ENCODE data around the gene INPP5A.

Gene INPP5A

DNA sequence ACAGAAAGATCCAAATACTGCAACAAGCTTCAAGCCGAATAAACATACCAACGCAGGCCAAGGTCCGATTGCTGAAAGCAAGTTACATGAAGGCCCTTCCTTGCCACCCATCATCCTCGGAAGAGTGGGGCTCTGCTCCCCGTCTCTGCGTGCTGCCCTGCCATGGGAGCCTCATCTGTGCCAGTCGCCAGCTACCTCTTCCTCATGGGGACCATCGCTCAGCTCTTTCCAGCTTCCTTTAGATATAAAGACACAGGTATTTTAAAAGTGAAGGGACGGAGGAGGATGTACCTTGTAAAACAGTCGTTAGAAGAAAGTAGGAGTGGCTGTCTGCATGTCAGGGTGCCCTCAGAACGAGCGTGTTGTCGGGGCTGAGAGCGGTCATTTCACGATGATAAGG is 114.9 kb downstream of the INPP5A start:
- H3K9me3 ChIP-seq (replicated peaks; ENCODE audit: insufficient read depth, low read length), result no peaks in the 10 kb centered on the region
- H4K20me1 ChIP-seq (ENCODE audit: insufficient read depth, low read length), result no peaks in the 10 kb centered on the region
- no peaks in the 10 kb centered on the region for H3F3A ChIP-seq (ENCODE audit: insufficient read depth, low read length)
- no peak overlapping the region for H3K27ac ChIP-seq (ENCODE audit: low read length)
- no peak for DNase-seq
- H3K4me2 ChIP-seq (ENCODE audit: low read depth, low read length), result no peak overlapping the region
- H3K4me1 ChIP-seq (ENCODE audit: low read length), result no peaks in the 10 kb centered on the region
- no peaks in the 10 kb centered on the region for H3K36me3 ChIP-seq (replicated peaks; ENCODE audit: insufficient read depth, low read length)
- H3K9me2 ChIP-seq (replicated peaks; ENCODE audit: insufficient read depth, low read length), result no peaks in the 10 kb centered on the region
- no peak overlapping the region for H2AFZ ChIP-seq (ENCODE audit: low read length)
- no peak overlapping the region for H3K4me3 ChIP-seq (ENCODE audit: low read length)
- TF ChIP-seq EZH2 (optimal IDR thresholded peaks at IDR 0.05; ENCODE audit: low read depth, low read length), result no peak
- TF ChIP-seq, protein P1, sequence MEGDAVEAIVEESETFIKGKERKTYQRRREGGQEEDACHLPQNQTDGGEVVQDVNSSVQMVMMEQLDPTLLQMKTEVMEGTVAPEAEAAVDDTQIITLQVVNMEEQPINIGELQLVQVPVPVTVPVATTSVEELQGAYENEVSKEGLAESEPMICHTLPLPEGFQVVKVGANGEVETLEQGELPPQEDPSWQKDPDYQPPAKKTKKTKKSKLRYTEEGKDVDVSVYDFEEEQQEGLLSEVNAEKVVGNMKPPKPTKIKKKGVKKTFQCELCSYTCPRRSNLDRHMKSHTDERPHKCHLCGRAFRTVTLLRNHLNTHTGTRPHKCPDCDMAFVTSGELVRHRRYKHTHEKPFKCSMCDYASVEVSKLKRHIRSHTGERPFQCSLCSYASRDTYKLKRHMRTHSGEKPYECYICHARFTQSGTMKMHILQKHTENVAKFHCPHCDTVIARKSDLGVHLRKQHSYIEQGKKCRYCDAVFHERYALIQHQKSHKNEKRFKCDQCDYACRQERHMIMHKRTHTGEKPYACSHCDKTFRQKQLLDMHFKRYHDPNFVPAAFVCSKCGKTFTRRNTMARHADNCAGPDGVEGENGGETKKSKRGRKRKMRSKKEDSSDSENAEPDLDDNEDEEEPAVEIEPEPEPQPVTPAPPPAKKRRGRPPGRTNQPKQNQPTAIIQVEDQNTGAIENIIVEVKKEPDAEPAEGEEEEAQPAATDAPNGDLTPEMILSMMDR (IDR thresholded peaks at IDR 0.05; ENCODE audit: low read length), result no peak
- TF ChIP-seq EZH2phosphoT487 (IDR thresholded peaks at IDR 0.05; ENCODE audit: low read length), result no peak
- H3K9ac ChIP-seq (ENCODE audit: low read length), result no peak overlapping the region
- H3K79me2 ChIP-seq (ENCODE audit: low read length), result no peaks in the 10 kb centered on the region
- no peaks in the 10 kb centered on the region; the same call in 1 of the 2 replicates for H3K27me3 ChIP-seq (replicated peaks; ENCODE audit: insufficient read depth, low read length)

DNA sequence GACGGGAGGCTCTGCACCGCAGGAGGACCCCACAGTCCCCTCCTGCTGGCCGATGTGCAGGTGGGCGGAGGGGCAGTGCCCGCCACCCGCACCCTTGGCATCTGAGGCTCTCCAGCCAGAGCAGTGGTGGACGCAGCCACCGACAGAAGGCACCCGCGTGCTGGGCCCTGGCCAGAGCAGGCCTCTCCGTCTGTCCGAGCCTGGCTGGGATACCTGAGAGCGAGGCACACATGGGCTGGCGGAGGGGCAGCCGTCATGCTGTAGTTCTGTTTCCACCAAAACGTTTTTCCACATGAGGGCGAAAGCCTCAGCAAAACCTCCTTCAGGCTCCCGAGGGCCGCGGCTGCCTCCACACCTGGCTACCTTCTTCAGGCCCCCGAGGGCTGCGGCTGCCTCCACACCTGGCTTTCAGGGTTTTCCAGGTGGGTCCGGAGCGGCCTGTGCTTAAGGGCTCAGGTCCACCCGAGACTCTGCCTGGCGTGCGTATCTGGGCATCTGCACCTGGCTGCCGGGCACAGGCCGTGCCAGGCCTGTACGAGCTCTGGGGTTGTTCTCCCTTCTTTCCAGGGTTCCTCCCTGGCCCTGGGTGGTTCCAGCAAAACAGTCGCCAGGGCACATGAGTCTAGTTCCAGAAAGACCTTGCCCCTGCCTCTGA is 115.5 kb downstream of the INPP5A start:
- Histone ChIP-seq H3K4me3 (ENCODE audit: low read length) (no peak overlapping the region), H3F3A (ENCODE audit: insufficient read depth, low read length) (no peaks in the 10 kb centered on the region), H3K9me3 (replicated peaks; ENCODE audit: insufficient read depth, low read length) (no peaks in the 10 kb centered on the region), H3K9me2 (replicated peaks; ENCODE audit: insufficient read depth, low read length) (no peaks in the 10 kb centered on the region), H3K79me2 (ENCODE audit: low read length) (no peaks in the 10 kb centered on the region), H3K4me1 (ENCODE audit: low read length) (no peaks in the 10 kb centered on the region), H4K20me1 (ENCODE audit: insufficient read depth, low read length) (no peaks in the 10 kb centered on the region), H2AFZ (ENCODE audit: low read length) (no peak overlapping the region), H3K4me2 (ENCODE audit: low read depth, low read length) (no peak overlapping the region), H3K36me3 (replicated peaks; ENCODE audit: insufficient read depth, low read length) (no peaks in the 10 kb centered on the region), H3K9ac (ENCODE audit: low read length) (no peak overlapping the region), H3K27me3 (replicated peaks; ENCODE audit: insufficient read depth, low read length) (no peaks in the 10 kb centered on the region; the same call in 1 of the 2 replicates), H3K27ac (ENCODE audit: low read length) (no peak overlapping the region)
- TF ChIP-seq, protein P1 (IDR thresholded peaks at IDR 0.05; ENCODE audit: low read length), result no peak
- no peak for TF ChIP-seq EZH2 (optimal IDR thresholded peaks at IDR 0.05; ENCODE audit: low read depth, low read length)
- no peak for TF ChIP-seq EZH2phosphoT487 (IDR thresholded peaks at IDR 0.05; ENCODE audit: low read length)
- no peak for DNase-seq

DNA sequence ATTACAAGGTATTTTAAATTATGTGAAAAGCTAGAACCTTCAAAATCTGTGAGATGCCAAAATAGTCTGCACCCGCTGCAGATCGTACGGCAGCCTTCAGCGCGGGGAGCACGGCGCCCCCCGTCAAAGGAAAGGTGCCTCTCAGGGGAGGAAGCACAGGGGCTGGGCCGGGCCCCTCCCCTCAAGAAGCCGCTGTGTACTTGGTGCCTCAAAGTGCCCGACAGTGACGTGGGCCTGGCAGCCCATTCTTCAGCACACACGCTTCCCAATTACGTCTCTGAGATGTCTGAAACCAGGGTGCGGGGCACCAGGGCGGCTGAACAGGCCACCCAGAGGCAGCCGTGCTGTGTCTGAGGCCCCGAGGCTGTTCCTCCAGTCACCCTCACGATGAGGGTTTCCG is 116.1 kb downstream of the INPP5A start:
- no peak overlapping the region for H2AFZ ChIP-seq (ENCODE audit: low read length)
- H3K9ac ChIP-seq (ENCODE audit: low read length), result no peak overlapping the region
- H3K4me2 ChIP-seq (ENCODE audit: low read depth, low read length), result no peak overlapping the region
- H3K36me3 ChIP-seq (replicated peaks; ENCODE audit: insufficient read depth, low read length), result no peaks in the 10 kb centered on the region
- DNase-seq, result no peak
- H3K9me3 ChIP-seq (replicated peaks; ENCODE audit: insufficient read depth, low read length), result no peaks in the 10 kb centered on the region
- no peaks in the 10 kb centered on the region for H3F3A ChIP-seq (ENCODE audit: insufficient read depth, low read length)
- H3K4me3 ChIP-seq (ENCODE audit: low read length), result no peak overlapping the region
- no peaks in the 10 kb centered on the region; the same call in 1 of the 2 replicates for H3K27me3 ChIP-seq (replicated peaks; ENCODE audit: insufficient read depth, low read length)
- no peaks in the 10 kb centered on the region for H4K20me1 ChIP-seq (ENCODE audit: insufficient read depth, low read length)
- no peaks in the 10 kb centered on the region for H3K79me2 ChIP-seq (ENCODE audit: low read length)
- no peak overlapping the region for H3K27ac ChIP-seq (ENCODE audit: low read length)
- no peaks in the 10 kb centered on the region for H3K4me1 ChIP-seq (ENCODE audit: low read length)
- TF ChIP-seq EZH2phosphoT487 (IDR thresholded peaks at IDR 0.05; ENCODE audit: low read length) (no peak), EZH2 (optimal IDR thresholded peaks at IDR 0.05; ENCODE audit: low read depth, low read length) (no peak)
- TF ChIP-seq, protein P1 (IDR thresholded peaks at IDR 0.05; ENCODE audit: low read length), result no peak
- no peaks in the 10 kb centered on the region for H3K9me2 ChIP-seq (replicated peaks; ENCODE audit: insufficient read depth, low read length)
